NT2/D1 (cell line): Measurements from ENCODE around the gene NCAPG2.

ENCODE experiments used
- SUZ12 ChIP-seq: IDR thresholded peaks from 2 replicates; pipeline ENCODE4 v1.6.1; 2011; ENCODE audit not compliant: insufficient read length, insufficient read depth; ENCODE audit errors: extremely low read depth
- YY1 ChIP-seq: IDR thresholded peaks from 2 replicates; pipeline ENCODE4 v1.6.1; 2011; ENCODE audit not compliant: insufficient read length, insufficient read depth
- ZNF274 ChIP-seq: IDR thresholded peaks from 2 replicates; pipeline ENCODE4 v1.6.1; 2011; ENCODE audit warnings: mild to moderate bottlenecking, low read depth, low read length

DNA sequence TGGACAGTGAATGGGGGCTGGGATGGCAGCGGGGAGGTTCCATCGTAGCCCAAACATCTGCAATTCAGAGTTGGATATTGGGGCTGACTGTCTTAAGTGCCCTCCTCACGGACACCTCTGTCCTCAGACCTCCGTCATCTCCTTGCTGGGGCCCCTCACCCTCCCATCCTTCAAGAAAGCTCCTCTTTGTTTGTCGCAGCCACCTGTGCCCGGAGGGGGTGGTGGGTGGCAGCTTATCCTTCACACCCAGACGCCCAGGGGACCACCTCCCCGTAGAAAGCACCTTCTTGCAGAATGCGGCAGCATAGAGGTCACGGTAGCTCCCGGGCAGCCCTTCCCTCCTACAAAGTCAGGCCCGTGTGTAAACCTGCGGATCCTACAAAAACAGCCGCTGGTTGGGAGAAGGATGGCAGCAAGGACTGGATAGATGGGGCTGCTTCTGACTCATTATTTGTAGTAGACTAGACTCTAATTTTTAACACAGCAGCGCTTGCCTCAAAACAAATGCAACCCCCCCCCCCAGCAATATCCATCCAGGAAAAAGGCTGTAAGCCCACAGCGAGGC lies 115.6 kb downstream of the NCAPG2 start:
- TF ChIP-seq ZNF274 (no peak), YY1 (no peak), SUZ12 (no peak)
